DLD1 (cell line): ENCODE data around the gene FNDC4.
"Not testable (repeated sequence)": the region's sequence is repeated elsewhere in the genome, so short reads cannot be mapped to it uniquely, and the experiment has no call there.

ENCODE experiments used
- in situ Hi-C: cut with HindIII; loops from 2 replicates; pipeline ENCODE4 v1.10.0; 2017; ENCODE audit warnings: low sequenced_read_pairs

The FNDC4 gene

GRCh38 chr2:27494944-27495554 is at the start of gene FNDC4:
Gene FNDC4 (minus strand): TSS chr2:27495200. CDS start chr2:27494679, 521 bp downstream.
- in situ Hi-C loops = no loop called here

GRCh38 chr2:27544143-27544821 is 49.3 kb upstream of the FNDC4 start:
- in situ Hi-C loops = no loop called here

GRCh38 chr2:27539649-27540048 is 44.6 kb upstream of the FNDC4 start:
- in situ Hi-C loops = not testable (repeated sequence)

- in situ Hi-C loops = not testable (repeated sequence)
These were observed 43.9 kb upstream of the FNDC4 start for GRCh38 chr2:27538839-27539450.

GRCh38 chr2:27537287-27537686 is 42.3 kb upstream of the FNDC4 start:
- in situ Hi-C loops = no loop called here

GRCh38 chr2:27531983-27532382 is 37.0 kb upstream of the FNDC4 start:
- in situ Hi-C loops = no loop called here

- in situ Hi-C loops = no loop called here
These were observed 32.2 kb upstream of the FNDC4 start for GRCh38 chr2:27527182-27527581.

GRCh38 chr2:27522400-27522945 is 27.5 kb upstream of the FNDC4 start:
- in situ Hi-C loops = no loop called here

GRCh38 chr2:27520316-27520715 is 25.3 kb upstream of the FNDC4 start:
- in situ Hi-C loops = no loop called here

- in situ Hi-C loops = no loop called here
These were observed 23.7 kb upstream of the FNDC4 start for GRCh38 chr2:27518782-27519113.

- in situ Hi-C loops = no loop called here
These were observed 23.2 kb upstream of the FNDC4 start for GRCh38 chr2:27518113-27518781.

GRCh38 chr2:27509326-27509725 is 14.3 kb upstream of the FNDC4 start:
- in situ Hi-C loops = no loop called here

GRCh38 chr2:27507293-27507692 is 12.3 kb upstream of the FNDC4 start:
- in situ Hi-C loops = no loop called here

GRCh38 chr2:27506587-27506986 is 11.6 kb upstream of the FNDC4 start:
- in situ Hi-C loops = no loop called here

GRCh38 chr2:27502142-27502541 is 7.1 kb upstream of the FNDC4 start:
- in situ Hi-C loops = no loop called here

GRCh38 chr2:27501042-27501441 is 6.0 kb upstream of the FNDC4 start:
- in situ Hi-C loops = no loop called here

- in situ Hi-C loops = no loop called here
These were observed 4.0 kb upstream of the FNDC4 start for GRCh38 chr2:27498975-27499374.

- in situ Hi-C loops = no loop called here
These were observed 2.3 kb upstream of the FNDC4 start for GRCh38 chr2:27497288-27497627.

GRCh38 chr2:27496357-27497287 is 1.6 kb upstream of the FNDC4 start, which contains the start of gene GCKR:
Gene GCKR (plus strand): TSS chr2:27496839. CDS start chr2:27496905, 66 bp downstream.
- in situ Hi-C loops = no loop called here

GRCh38 chr2:27495840-27496356 is 898 bp upstream of the FNDC4 start:
- in situ Hi-C loops = no loop called here
